GM12878 (cell line): ENCODE results near the gene CDR2L. TPM values are rescaled to one million over a fixed set of nuclear protein-coding genes. Genes with fewer than 3 reads are reported as not detected.

Experiments used
- CBFB ChIP-seq: IDR thresholded peaks from 2 replicates; pipeline ENCODE4 v1.6.1; 2016; ENCODE audit warnings: antibody characterized with exemption, low read depth
- ESRRA ChIP-seq: IDR thresholded peaks from 2 replicates; pipeline ENCODE4 v1.6.1; 2012; ENCODE audit warnings: mild to moderate bottlenecking, low read length, improper control_type of control experiment
- HCFC1 ChIP-seq: fragments of 150-350 bp; IDR thresholded peaks from 2 replicates; pipeline ENCODE4 v1.6.1; 2014; ENCODE audit warnings: low read length
- IRF4 ChIP-seq: IDR thresholded peaks from 2 replicates; pipeline ENCODE4 v1.6.1; 2011; ENCODE audit warnings: low read depth, low read length
- JUND ChIP-seq: IDR thresholded peaks from 2 replicates; pipeline ENCODE4 v1.6.1; 2012; ENCODE audit warnings: low read depth, mild to moderate bottlenecking, low read length, improper control_type of control experiment, moderate library complexity
- KDM1A ChIP-seq: fragments of 200-600 bp; sonication (generic); IDR thresholded peaks from 2 replicates; pipeline ENCODE4 v1.6.1; 2016; ENCODE audit warnings: borderline replicate concordance
- KLF5 ChIP-seq: fragments of 450-650 bp; IDR thresholded peaks from 2 replicates; pipeline ENCODE4 v1.6.1; 2014; ENCODE audit warnings: mild to moderate bottlenecking; ENCODE audit not compliant: partially characterized antibody
- NFYA ChIP-seq: IDR thresholded peaks from 2 replicates; pipeline ENCODE4 v1.6.1; 2011; ENCODE audit warnings: low read depth, mild to moderate bottlenecking, low read length, improper control_type of control experiment, borderline replicate concordance
- POLR2AphosphoS2 ChIP-seq: IDR thresholded peaks from 2 replicates; pipeline ENCODE4 v1.6.1; 2011; ENCODE audit warnings: low read depth, mild to moderate bottlenecking, low read length, improper control_type of control experiment, moderate library complexity
- POLR2AphosphoS5 ChIP-seq: IDR thresholded peaks from 2 replicates; pipeline ENCODE4 v1.6.1; 2011; ENCODE audit warnings: mild to moderate bottlenecking, low read length, inconsistent platforms
- RAD21 ChIP-seq: IDR thresholded peaks from 2 replicates; pipeline ENCODE4 v1.6.1; 2011; ENCODE audit warnings: mild to moderate bottlenecking, low read depth, low read length, moderate library complexity; ENCODE audit not compliant: insufficient read depth
- RBBP5 ChIP-seq: fragments of 200-600 bp; sonication (generic); conservative IDR thresholded peaks from 2 replicates; pipeline ENCODE4 v1.6.1; 2016
- SREBF1 ChIP-seq: IDR thresholded peaks from 2 replicates; pipeline ENCODE4 v1.6.1; 2012; ENCODE audit warnings: mild to moderate bottlenecking, low read length
- SUPT20H ChIP-seq: IDR thresholded peaks from 2 replicates; pipeline ENCODE4 v1.6.1; 2011; ENCODE audit warnings: low read depth, mild to moderate bottlenecking, low read length, moderate library complexity, borderline replicate concordance; ENCODE audit not compliant: control insufficient read depth
- SUZ12 ChIP-seq: fragments of 200-600 bp; sonication (generic); IDR thresholded peaks from one replicate; pipeline ENCODE4 v1.6.1; 2018; ENCODE audit warnings: antibody characterized with exemption, mild to moderate bottlenecking; ENCODE audit not compliant: unreplicated experiment
- ZBTB33 ChIP-seq: fragments of 450-650 bp; IDR thresholded peaks from 2 replicates; pipeline ENCODE4 v1.6.1; 2017; ENCODE audit warnings: mild to moderate bottlenecking
- ZNF217 ChIP-seq: fragments of 450-650 bp; IDR thresholded peaks from 2 replicates; pipeline ENCODE4 v1.6.1; 2017; ENCODE audit warnings: antibody characterized with exemption, mild to moderate bottlenecking
- ZNF24 ChIP-seq: fragments of 450-650 bp; IDR thresholded peaks from 2 replicates; pipeline ENCODE4 v1.6.1; 2017; ENCODE audit warnings: antibody characterized with exemption, mild to moderate bottlenecking
- ZSCAN29 ChIP-seq: fragments of 450-650 bp; IDR thresholded peaks from 2 replicates; pipeline ENCODE4 v1.6.1; 2017; ENCODE audit warnings: mild to moderate bottlenecking, moderate library complexity
- ZZZ3 ChIP-seq: IDR thresholded peaks from 2 replicates; pipeline ENCODE4 v1.6.1; 2011; ENCODE audit warnings: low read depth; ENCODE audit not compliant: control insufficient read depth, insufficient read length
- polyA plus RNA-seq, 11 experiments: library from polyadenylated mRNA; depleted of rRNA in 4 of 11; unstranded in 6 of 11; stranded (reverse) in 5 of 11; fragments of >200 nt; fragmentation: Nextera tagmentation in 4 of 11; fragmentation: Illumina TruSeq in 1 of 11; extraction: Ambion mirVana in 4 of 11; extraction: Trizol in 1 of 11; gene quantifications; 1 replicate in 1 of 11; 2 replicates in 10 of 11; pipeline versions ENCODE4 v1.2.1 to v1.2.3, GENCODE V29; 2011 to 2016; ENCODE audit warnings: inconsistent platforms in 2 of 11, missing spikeins in 2 of 11, low read depth in 1 of 11
- total RNA-seq, 4 experiments: library from RNA; depleted of rRNA in 3 of 4; stranded (reverse); fragments of >200 nt in 3 of 4; fragmentation: Illumina TruSeq in 1 of 4; extraction: Trizol in 1 of 4; gene quantifications; 2 replicates each; pipeline versions ENCODE4 v1.2.1 to v1.2.3, GENCODE V29; 2013 to 2021
- TF ChIP-seq, protein P1 (sequence below): fragments of 450-650 bp; formaldehyde crosslinking; IDR thresholded peaks from 2 replicates; pipeline ENCODE4 v1.4.0; 2022; ENCODE audit warnings: mild to moderate bottlenecking, moderate library complexity
- TF ChIP-seq, protein P2 (sequence below): fragments of 450-650 bp; IDR thresholded peaks from 2 replicates; pipeline ENCODE4 v1.6.1; 2014; ENCODE audit warnings: mild to moderate bottlenecking
- TF ChIP-seq, protein P3 (sequence below): fragments of 450-650 bp; conservative IDR thresholded peaks from 2 replicates; pipeline ENCODE4 v1.6.1; 2017; ENCODE audit warnings: mild to moderate bottlenecking, moderate library complexity

Gene CDR2L
- total and polyA plus RNA-seq, 10 of the 15 experiments (the other 5 are each of a cell fraction or from before 2014, with no cell fraction given), result 0.03 to 0.18 (median 0.04) TPM; not detected in 6

- TF ChIP-seq ZNF217 (no peak), ZSCAN29 (peak; percentile 92), SUZ12 (no peak), ZZZ3 (no peak), HCFC1 (no peak), IRF4 (0 out of 2 replicates have a peak, but pooled peaks have one; percentile 26), SREBF1 (no peak), CBFB (no peak), RBBP5 (no peak), NFYA (no peak), JUND (no peak), KDM1A (no peak), ZNF24 (peak; percentile 98), ZBTB33 (no peak), POLR2AphosphoS5 (no peak), POLR2AphosphoS2 (no peak), ESRRA (no peak), KLF5 (no peak), SUPT20H (no peak), RAD21 (no peak)
- TF ChIP-seq, protein P1, sequence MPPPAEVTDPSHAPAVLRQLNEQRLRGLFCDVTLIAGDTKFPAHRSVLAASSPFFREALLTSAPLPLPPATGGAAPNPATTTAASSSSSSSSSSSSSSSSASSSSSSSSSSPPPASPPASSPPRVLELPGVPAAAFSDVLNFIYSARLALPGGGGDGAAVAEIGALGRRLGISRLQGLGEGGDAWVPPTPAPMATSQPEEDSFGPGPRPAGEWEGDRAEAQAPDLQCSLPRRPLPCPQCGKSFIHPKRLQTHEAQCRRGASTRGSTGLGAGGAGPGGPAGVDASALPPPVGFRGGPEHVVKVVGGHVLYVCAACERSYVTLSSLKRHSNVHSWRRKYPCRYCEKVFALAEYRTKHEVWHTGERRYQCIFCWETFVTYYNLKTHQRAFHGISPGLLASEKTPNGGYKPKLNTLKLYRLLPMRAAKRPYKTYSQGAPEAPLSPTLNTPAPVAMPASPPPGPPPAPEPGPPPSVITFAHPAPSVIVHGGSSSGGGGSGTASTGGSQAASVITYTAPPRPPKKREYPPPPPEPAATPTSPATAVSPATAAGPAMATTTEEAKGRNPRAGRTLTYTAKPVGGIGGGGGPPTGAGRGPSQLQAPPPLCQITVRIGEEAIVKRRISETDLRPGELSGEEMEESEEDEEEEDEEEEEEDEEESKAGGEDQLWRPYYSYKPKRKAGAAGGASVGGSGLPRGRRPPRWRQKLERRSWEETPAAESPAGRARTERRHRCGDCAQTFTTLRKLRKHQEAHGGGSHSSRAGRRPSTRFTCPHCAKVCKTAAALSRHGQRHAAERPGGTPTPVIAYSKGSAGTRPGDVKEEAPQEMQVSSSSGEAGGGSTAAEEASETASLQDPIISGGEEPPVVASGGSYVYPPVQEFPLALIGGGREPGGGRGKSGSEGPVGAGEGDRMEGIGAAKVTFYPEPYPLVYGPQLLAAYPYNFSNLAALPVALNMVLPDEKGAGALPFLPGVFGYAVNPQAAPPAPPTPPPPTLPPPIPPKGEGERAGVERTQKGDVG (CRISPR knock-in tag), result no peak
- TF ChIP-seq, protein P2, sequence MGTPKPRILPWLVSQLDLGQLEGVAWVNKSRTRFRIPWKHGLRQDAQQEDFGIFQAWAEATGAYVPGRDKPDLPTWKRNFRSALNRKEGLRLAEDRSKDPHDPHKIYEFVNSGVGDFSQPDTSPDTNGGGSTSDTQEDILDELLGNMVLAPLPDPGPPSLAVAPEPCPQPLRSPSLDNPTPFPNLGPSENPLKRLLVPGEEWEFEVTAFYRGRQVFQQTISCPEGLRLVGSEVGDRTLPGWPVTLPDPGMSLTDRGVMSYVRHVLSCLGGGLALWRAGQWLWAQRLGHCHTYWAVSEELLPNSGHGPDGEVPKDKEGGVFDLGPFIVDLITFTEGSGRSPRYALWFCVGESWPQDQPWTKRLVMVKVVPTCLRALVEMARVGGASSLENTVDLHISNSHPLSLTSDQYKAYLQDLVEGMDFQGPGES, result no peak
- TF ChIP-seq, protein P3, sequence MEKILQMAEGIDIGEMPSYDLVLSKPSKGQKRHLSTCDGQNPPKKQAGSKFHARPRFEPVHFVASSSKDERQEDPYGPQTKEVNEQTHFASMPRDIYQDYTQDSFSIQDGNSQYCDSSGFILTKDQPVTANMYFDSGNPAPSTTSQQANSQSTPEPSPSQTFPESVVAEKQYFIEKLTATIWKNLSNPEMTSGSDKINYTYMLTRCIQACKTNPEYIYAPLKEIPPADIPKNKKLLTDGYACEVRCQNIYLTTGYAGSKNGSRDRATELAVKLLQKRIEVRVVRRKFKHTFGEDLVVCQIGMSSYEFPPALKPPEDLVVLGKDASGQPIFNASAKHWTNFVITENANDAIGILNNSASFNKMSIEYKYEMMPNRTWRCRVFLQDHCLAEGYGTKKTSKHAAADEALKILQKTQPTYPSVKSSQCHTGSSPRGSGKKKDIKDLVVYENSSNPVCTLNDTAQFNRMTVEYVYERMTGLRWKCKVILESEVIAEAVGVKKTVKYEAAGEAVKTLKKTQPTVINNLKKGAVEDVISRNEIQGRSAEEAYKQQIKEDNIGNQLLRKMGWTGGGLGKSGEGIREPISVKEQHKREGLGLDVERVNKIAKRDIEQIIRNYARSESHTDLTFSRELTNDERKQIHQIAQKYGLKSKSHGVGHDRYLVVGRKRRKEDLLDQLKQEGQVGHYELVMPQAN, result no peak; the same call in 1 of the 2 replicates
Observed at GRCh38 chr17:75033346-75034235, 46.2 kb downstream of the CDR2L start (continued).
